Neural cell (in vitro differentiated cells): Measurements from ENCODE around the gene UBTF.

ENCODE experiments used
- EP300 ChIP-seq: fragments of 450-650 bp; conservative IDR thresholded peaks from 2 replicates; pipeline ENCODE4 v1.6.1; 2014; ENCODE audit warnings: antibody characterized with exemption, mild to moderate bottlenecking, moderate library complexity; ENCODE audit not compliant: poor library complexity, severe bottlenecking
- EZH2 ChIP-seq: fragments of 200-600, 300-800 bp; shearing (Covaris generic), sonication (generic); IDR thresholded peaks from 2 replicates; pipeline ENCODE4 v1.6.1; 2014; ENCODE audit warnings: antibody characterized with exemption, low read length, borderline replicate concordance, mild to moderate bottlenecking; ENCODE audit not compliant: insufficient read depth, poor library complexity, severe bottlenecking
- MXI1 ChIP-seq: fragments of 450-650 bp; conservative IDR thresholded peaks from 2 replicates; pipeline ENCODE4 v1.6.1; 2014; ENCODE audit warnings: antibody characterized with exemption, mild to moderate bottlenecking; ENCODE audit not compliant: poor library complexity, severe bottlenecking
- POLR2AphosphoS5 ChIP-seq: IDR thresholded peaks from 2 replicates; pipeline ENCODE4 v1.6.1; 2012
- RAD21 ChIP-seq: fragments of 450-650 bp; conservative IDR thresholded peaks from 2 replicates; pipeline ENCODE4 v1.6.1; 2014; ENCODE audit warnings: antibody characterized with exemption, mild to moderate bottlenecking, moderate library complexity
- SMC3 ChIP-seq: fragments of 450-650 bp; conservative IDR thresholded peaks from 2 replicates; pipeline ENCODE4 v1.6.1; 2014; ENCODE audit warnings: antibody characterized with exemption, mild to moderate bottlenecking, moderate library complexity; ENCODE audit not compliant: poor library complexity
- TAF1 ChIP-seq: IDR thresholded peaks from 2 replicates; pipeline ENCODE4 v1.6.1; 2012; ENCODE audit warnings: low read depth
- TF ChIP-seq, protein P1 (sequence below): fragments of 450-650 bp; IDR thresholded peaks from 2 replicates; pipeline ENCODE4 v1.5.1; 2014; ENCODE audit warnings: antibody characterized with exemption, mild to moderate bottlenecking, moderate library complexity; ENCODE audit not compliant: poor library complexity, severe bottlenecking
- TF ChIP-seq, protein P2 (sequence below): IDR thresholded peaks from 2 replicates; pipeline ENCODE4 v1.6.1; 2012; ENCODE audit warnings: borderline replicate concordance

DNA sequence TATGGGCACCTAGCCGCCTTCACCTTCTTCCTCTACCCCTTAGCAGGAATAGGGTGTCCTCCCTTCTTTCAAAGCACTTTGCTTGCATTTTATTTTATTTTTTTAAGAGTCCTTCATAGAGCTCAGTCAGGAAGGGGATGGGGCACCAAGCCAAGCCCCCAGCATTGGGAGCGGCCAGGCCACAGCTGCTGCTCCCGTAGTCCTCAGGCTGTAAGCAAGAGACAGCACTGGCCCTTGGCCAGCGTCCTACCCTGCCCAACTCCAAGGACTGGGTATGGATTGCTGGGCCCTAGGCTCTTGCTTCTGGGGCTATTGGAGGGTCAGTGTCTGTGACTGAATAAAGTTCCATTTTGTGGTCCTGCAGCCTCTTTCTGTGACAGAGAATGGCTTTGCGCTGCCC lies 28.1 kb downstream of the UBTF start:
- TF ChIP-seq, protein P1, sequence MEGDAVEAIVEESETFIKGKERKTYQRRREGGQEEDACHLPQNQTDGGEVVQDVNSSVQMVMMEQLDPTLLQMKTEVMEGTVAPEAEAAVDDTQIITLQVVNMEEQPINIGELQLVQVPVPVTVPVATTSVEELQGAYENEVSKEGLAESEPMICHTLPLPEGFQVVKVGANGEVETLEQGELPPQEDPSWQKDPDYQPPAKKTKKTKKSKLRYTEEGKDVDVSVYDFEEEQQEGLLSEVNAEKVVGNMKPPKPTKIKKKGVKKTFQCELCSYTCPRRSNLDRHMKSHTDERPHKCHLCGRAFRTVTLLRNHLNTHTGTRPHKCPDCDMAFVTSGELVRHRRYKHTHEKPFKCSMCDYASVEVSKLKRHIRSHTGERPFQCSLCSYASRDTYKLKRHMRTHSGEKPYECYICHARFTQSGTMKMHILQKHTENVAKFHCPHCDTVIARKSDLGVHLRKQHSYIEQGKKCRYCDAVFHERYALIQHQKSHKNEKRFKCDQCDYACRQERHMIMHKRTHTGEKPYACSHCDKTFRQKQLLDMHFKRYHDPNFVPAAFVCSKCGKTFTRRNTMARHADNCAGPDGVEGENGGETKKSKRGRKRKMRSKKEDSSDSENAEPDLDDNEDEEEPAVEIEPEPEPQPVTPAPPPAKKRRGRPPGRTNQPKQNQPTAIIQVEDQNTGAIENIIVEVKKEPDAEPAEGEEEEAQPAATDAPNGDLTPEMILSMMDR, result no peak
- TF ChIP-seq POLR2AphosphoS5, result no peak
- no peak for TF ChIP-seq TAF1
- TF ChIP-seq EP300, result no peak
- no peak for TF ChIP-seq MXI1
- no peak for TF ChIP-seq RAD21
- TF ChIP-seq, protein P2, sequence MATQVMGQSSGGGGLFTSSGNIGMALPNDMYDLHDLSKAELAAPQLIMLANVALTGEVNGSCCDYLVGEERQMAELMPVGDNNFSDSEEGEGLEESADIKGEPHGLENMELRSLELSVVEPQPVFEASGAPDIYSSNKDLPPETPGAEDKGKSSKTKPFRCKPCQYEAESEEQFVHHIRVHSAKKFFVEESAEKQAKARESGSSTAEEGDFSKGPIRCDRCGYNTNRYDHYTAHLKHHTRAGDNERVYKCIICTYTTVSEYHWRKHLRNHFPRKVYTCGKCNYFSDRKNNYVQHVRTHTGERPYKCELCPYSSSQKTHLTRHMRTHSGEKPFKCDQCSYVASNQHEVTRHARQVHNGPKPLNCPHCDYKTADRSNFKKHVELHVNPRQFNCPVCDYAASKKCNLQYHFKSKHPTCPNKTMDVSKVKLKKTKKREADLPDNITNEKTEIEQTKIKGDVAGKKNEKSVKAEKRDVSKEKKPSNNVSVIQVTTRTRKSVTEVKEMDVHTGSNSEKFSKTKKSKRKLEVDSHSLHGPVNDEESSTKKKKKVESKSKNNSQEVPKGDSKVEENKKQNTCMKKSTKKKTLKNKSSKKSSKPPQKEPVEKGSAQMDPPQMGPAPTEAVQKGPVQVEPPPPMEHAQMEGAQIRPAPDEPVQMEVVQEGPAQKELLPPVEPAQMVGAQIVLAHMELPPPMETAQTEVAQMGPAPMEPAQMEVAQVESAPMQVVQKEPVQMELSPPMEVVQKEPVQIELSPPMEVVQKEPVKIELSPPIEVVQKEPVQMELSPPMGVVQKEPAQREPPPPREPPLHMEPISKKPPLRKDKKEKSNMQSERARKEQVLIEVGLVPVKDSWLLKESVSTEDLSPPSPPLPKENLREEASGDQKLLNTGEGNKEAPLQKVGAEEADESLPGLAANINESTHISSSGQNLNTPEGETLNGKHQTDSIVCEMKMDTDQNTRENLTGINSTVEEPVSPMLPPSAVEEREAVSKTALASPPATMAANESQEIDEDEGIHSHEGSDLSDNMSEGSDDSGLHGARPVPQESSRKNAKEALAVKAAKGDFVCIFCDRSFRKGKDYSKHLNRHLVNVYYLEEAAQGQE, result no peak
- TF ChIP-seq EZH2, result no peak
- TF ChIP-seq SMC3, result no peak
